NCI-H69 (cell line): ENCODE measurements around the gene TRAK1.

Source experiments
- DNase-seq: peaks from one replicate; lab custom pipeline; 2025; lab: John Stamatoyannopoulos, UW

The TRAK1 gene

DNA sequence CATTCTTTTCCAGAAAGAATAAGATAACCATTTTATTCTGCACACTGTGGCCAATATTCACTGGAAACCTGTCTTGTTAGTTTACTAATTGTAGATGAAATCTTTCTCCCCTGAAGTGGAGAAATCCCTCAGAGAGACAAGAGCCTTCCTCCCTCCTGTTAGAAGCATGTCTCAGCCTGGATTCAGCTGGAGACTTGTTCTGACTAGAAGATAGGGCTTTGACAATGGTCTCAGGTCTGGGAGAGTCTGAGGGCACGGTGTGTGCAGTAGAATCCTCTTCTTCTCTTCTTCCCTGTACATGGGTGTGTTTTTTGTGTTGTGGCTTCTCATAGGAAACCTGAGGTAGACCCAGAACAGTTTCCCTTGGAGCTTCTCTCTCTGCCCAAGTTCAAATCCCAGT lies 154.9 kb downstream of the TRAK1 start:
- DNase-seq, result no peak

DNA sequence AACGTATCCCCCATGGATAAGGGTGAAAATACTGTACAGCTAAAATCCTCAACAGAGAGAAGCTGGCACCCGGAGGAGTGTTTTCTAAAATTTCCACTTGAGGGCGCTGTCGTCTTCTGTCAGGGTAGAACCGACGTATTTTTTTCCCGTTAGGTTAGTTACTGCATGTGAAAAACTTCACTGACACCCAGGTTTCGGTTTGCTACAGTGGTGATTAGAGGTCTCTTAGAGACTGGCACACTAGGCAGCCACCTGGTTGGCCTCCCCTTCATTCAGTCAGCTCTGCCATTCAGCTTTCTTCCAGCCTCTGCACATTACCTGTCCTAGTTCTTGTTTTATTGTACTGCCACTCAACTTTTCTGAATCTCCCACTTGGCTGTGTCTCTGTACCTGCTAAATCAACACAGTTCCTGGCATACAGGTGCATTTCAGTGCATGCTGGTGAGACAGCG lies 156.4 kb downstream of the TRAK1 start:
- peak; percentile 56 for DNase-seq

DNA sequence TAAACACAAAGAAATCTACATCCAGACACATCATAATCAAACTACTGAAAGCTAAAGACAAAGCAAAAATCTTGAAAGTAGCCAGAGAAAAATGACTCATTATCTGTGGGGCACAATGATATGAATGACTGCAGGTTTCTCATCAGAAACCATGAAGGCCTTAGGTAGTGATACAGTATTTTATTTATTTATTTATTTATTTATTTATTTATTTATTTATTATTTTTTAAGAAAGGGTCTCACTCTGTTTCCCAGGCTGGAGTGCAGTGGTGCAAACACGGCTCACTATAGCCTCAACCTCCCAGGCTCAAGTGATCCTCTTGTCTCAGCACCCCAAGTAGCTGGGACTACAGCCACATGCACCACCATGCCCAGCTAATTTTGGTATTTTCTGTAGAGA lies 159.6 kb downstream of the TRAK1 start:
- DNase-seq, result no peak

DNA sequence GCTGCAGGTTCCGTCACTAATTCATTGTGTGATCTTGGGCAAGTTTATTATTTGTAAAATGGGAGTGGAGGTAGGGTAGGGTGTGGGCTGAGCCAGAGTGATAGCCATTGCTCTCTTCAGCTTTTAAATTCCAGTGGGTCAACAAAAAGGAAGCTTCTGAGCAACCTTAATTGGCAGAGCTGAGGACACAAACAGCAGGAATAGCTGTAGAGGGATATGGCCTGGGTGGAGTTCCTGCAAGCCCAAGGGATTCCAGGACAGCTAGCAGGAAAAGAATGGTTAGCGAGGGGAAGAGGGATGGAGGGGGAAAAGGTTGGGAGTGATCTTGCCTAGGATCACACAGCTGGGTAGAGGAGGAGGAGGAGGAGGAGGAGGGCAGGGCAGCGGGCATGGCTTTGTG lies 163.4 kb downstream of the TRAK1 start:
- DNase-seq, result no peak

DNA sequence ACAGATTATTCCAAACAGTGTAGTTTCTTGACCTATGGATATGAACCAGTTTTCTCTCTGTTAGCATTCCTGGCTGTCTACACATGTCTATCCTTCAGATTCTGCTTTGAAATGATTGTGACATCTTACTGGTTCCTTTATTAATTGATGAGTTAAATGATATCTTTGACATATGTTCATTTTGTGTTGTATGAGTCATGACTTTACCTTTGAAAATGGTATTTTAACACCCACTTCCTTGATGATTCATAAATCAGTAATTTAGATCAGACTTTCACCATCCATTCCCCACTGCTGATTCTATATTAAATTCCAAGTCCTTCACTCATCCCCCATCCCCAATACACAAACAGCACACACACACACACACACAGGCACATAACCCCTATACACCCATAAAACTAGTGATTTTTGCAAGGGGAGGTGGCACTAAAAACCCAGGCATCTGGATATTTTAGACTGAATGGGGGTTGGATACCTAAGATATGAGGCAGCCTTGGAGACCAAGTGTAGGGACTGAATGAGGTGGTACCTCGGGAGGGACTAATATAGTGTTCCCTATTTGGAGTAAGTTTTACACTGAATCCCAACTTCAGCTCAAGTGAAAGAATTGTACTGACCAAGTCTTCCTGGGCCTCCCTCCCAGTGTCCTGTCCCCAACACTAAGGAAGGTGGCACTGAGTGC lies 165.1 kb downstream of the TRAK1 start:
- no peak for DNase-seq

DNA sequence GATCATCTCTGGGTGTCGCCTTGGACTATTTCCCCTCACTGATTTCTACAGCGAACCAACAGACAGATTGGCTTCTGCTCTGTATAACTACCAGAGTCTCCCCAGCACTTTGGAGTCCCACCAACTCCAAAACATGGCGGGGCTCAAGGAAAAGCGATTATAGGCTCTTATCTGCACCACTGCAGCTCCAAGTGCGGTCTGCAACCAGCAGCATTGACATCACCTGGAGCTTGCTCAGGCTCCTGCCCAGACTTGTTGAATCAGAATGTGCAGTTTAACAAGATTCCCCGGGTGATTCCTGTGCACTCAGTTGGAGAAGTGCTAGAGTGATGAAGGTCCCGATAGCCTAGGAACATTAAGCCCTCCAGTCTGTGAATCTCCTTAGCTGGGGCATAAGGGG lies 165.8 kb downstream of the TRAK1 start:
- no peak for DNase-seq

DNA sequence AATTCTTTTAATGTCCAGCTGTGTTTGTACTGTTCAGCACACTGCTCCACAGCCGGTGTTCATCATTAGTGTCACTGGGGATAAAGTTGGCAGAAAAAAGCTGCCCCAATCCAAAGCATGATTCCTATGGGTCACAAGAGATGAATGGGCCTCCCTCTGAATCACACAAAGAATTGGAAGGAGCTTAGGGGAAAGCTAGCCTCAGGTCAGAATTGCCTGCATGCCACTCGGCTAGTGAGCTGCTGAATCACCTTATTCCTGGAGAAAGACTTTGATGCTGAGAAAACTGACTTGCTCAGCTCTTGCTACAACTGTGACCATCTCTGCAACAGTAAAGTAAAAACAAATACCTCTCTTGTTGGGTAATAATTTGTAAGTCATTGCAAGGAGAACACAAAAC lies 171.4 kb downstream of the TRAK1 start:
- peak; percentile 70 for DNase-seq

DNA sequence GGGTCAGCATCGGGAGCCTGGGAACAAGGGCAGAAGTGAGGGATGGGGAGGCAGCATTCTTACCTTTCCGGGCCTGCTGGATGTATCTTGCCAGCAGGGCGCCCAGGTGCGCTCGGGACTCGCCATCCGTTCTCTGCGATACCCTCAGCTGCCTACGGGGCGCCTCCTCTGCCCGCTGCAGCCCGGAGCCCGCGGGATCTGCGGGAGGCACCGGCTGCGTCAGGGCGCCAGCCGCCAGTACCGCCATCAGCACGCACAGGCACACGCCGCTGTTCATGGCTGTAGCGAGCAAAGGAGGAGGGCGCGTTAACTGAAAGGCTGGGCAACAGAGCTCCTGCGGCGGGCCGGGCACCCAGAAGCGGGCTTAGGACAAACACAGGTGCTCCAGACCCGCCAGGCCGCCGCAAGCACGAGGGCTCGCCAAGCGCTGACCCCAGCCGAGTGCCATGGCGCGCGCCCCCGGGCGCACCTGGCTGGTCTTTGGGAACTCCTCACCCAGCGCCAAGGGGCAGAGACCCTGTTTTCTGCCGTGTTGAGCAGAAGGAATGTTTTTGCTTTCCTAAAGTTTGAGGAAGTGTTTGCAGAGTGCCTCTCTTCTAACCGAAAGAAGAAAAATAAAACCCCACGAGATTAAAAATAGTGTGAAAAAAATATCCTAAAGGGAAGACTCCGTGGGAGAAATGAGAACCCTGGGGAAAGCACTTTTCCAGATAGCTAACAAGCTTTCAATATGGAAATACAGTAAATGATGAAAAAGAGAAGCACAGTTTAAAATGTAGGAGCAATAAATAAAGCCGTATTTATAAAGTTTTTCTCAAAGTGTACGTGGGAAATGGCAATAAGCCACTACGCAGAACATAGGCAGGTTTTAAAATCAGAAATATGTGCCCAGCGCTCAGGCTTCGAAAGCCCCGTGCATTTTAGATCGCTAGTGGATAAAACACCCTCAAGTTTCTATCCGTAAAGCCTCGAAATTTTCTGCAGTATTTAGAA lies 172.5 kb downstream of the TRAK1 start:
- peak; percentile 37 for DNase-seq

DNA sequence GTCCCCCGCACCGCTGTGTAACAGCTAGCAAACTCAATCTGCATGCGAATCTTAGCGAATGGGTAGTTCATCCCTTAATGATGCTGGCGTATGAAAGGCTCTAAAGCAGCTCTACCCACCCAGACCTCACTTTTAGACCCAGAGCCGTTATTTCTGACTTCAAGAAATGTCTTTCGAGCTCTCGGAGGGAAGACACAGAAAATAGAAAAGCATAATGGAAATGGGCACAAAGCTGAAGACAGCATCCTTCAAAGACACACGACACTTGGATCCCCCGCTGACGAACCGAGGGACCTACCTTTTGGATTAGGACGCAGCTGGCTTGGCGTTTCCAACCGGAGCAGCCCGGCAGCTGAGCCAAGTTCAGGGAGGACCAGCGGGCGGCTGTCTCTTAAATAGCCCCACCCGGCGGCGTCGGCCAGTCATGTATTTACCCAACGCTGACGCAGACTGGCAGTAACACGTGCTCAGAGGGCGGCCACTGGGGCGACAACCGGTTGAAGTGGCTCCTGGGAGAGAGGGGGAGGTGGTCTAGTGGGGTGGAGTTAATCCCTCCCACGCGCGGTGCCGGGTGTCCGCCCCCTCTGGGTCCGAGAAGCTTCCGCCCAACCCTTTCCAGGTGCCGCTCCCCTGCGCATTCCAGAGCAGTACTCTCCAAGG lies 173.4 kb downstream of the TRAK1 start:
- no peak for DNase-seq

DNA sequence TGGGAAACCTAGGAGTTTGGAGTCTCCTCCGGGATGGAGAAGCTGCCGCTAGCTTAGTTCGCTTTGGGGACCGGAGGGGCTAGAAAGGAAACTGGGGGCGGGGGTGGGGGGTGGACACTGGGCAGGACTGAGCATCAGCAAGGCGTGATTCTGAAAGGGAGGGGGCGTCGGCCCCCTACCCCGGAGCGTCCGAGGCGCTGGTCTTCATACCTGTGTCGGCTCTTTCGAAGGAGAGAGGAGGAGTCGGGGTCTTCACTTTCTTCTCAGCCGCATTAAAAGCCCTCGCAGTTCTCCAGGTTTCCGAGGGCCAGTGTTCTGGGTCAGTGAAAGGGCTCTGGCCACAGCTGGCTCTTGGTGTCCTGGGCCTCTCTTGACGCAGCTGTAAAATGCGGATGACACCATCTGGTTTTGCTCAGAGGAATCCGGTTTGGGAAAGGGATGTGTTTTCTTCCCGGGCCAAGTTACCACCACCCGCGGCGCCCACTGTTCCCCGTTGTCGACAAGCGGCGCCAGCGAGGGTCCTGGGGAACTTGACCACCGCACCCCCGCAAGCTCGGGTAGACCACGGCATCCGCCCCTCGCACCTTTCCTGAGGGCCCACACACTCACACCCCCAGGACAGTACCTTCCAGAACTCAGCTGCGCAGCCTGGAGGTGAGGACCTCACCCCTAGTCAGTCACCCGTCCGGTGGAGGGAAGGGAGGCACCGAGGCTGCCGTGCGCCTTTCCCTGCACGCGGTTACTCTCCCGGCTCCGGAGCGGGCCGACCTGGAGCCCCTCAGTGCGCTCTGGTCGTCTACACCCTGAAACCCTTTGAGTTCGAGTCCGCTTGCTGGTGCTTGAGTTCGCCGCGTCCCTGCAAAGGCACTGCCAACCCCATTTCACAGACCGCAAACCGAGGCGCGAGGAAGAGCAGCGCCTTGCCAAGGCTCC lies 174.2 kb downstream of the TRAK1 start:
- no peak for DNase-seq

DNA sequence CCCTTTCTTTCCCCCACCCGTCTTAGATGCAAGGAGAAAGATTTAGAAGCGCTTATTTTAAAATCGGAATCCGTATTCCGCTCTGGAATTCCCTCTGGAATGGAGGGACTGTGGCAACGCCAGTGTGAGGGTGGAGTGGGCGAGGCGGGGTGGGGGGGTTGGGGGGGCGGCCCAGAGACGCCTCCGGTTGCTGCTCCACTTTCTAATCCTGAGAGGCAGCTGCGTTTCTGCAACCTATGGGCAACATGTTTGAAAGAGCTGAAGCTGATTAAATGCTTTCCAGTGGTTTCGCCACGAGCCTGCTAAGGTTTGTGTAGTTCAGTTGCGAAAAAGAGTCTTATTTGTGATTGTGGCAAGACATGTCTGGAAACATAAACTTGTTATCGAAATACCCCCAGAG lies 174.9 kb downstream of the TRAK1 start, which contains the start of gene CCK:
CCK (minus strand) TSS at position 101 of the 400 bp plus-strand sequence. CDS start 2,555 bp downstream, outside the sequence.
- DNase-seq, result no peak

DNA sequence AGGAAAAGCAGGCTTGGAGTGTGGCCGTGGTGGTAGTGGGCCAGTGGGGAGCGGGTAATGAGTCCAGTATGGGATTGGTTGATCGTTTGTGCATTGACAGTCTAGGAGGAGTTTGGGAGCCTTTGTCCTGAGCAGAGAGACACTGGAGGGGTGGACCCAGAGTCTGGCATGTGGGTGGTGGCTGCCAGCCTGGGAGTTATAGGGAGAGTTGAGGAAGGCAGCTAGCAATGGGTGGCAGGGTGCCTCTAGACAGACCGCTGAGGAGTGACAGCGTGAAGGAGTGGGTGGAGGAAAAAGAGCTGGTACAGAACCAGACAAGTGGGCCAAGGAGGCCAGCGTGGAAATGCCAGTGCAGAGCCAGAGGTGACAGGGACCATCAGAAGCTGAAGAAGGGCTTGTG lies 176.7 kb downstream of the TRAK1 start:
- no peak for DNase-seq

DNA sequence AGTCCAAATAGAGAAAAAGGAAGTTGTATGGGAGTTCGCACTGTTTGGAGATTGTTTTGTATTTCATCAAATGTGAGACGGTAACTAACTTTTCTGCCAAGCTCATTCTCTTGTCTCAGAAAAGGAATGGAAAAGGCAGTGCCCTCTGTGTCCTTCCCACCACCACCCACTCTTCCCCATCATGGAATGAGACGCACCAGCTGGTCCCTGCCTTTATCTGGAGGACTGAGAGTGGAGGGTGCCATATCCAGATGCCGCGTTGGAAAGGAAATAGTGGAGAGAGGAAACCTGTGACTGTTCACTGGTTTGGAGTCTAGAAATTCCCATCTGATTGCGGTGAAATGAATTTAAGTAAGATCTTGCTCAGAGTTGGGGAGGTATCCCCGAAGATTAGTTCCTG lies 178.5 kb downstream of the TRAK1 start:
- no peak for DNase-seq

DNA sequence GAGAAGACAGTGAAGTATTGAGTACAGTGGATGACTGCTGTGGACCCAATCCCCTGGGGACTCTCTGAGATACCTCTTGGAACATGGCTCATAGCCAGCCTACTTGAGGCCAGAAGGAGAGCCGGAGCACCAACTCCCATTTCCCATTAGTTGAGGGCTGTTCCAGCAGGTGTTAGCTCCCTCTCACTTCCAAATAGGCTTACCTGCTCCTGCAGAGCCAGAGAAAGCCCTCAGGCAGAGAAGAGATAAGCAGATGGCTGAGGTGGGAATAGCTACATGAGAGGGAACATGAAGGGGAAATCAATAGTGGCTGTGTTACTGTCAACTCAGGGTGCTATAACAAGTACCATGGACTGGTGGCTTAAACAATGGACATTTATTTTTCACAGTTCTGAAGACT lies 179.4 kb downstream of the TRAK1 start:
- peak; percentile 63 for DNase-seq

DNA sequence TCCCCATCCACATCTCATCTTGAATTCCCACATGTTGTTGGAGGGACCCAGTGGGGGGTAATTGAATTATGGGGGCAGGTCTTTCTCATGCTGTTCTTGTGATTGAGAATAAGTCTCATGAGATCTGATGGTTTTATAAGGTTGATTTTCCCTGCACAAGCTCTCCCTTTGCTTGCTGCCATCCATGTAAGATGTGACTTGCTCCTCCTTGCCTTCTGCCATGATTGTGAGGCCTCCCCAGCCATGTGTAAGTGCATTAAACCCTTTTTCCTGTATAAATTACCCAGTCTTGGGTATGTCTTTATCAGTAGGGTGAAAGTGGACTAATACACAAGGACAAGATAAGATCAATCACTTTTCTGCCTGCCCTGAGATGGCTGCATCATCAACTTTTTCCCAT lies 180.6 kb downstream of the TRAK1 start:
- no peak for DNase-seq

DNA sequence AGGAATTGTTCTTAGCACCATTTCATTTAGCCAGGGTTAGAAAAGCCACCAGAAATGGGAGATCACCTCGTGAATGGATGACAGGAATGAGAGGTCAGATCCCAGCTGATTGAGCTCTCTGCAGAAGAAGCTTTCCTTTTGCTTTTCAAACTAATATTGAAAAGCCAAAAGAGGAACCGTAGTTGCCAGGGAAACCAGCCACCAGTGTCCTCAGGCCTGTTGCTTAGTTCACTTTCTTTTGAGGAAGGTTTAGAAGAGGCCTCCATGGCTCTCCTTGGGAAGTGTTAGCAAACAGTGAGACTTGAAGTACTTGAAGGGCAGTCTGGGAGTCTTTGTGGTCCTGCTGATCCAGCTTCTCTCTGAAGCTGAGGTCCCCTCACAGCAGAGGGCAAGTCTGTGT lies 182.2 kb downstream of the TRAK1 start:
- DNase-seq, result no peak

DNA sequence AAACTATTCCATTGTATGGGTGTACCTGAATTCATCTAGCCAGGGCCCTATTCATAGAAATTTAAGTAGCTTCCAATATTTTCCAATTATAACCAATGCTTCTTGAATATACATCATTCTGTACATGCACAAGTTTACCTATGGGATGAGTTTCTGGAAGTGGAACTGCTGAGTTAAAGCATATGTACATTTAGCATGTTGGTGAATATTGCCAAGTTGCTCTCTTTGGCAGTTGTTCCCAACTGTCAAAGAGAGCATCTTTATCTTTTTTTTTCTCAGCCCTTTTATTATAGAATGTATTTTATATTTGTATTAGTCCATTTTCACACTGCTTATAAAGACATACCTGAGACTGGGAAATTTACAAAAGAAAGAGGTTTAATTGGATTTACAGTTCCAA lies 183.1 kb downstream of the TRAK1 start:
- no peak for DNase-seq

DNA sequence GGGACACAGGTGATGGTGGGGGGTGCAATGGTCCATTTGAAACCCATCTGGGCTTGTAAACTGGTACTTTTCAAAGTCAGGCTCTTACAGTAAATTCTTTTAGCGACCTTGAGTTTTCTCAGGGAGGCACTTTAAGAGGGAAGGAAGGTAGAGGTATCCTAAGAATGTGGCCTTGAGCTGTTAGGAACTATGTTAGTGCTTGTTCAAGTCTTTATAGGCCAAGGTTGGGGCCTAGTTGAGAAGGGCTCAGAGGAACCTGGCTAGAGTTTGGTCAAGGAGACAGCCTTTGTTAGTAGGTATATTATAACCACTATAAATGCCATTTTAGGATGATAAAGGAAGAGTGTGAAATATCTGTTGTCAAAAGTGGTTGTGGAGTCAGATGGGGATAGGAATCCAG lies 184.1 kb downstream of the TRAK1 start:
- DNase-seq, result no peak
